OCI-LY7 (cell line): ENCODE data around the gene SPON1. TPM values are rescaled to one million over a fixed set of nuclear protein-coding genes. Genes with fewer than 3 reads are reported as not detected.

Experiments
- BruUV-seq: library from RNA; stranded (reverse); fragments of 400-500 nt; replicated peaks from 2 replicates; lab custom pipeline; 2021; lab: Mats Ljungman, UMichigan
- CTCF ChIA-PET: fragments of 300-600 bp; sonication (Branson Sonifier 250); formaldehyde crosslinking; loops from one replicate; lab custom pipeline; 2022; ENCODE audit warnings: antibody characterized with exemption; ENCODE audit not compliant: unreplicated experiment; lab: Charles Lee
- POLR2A ChIA-PET: fragments of 300-600 bp; sonication (Branson Sonifier 250); formaldehyde crosslinking; loops from one replicate; lab custom pipeline; 2022; ENCODE audit warnings: antibody characterized with exemption; lab: Charles Lee
- DNase-seq: peaks from one replicate; pipeline ENCODE4 v3.0.0-alpha.2; 2015; ENCODE audit warnings: low spot score
- H2AFZ ChIP-seq: fragments of 200-600 bp; sonication (generic), shearing (Covaris generic); 2 replicates; pipeline ENCODE4 v1.6.1; 2014; ENCODE audit warnings: mild to moderate bottlenecking, antibody characterized with exemption, low read length, moderate library complexity
- H3K27ac ChIP-seq: fragments of 200-600 bp; sonication (generic); 2 replicates; pipeline ENCODE4 v1.5.1; 2014; ENCODE audit warnings: mixed run types, low read depth, mild to moderate bottlenecking, moderate library complexity, low read length, inconsistent platforms; ENCODE audit not compliant: poor library complexity, severe bottlenecking
- H3K36me3 ChIP-seq: fragments of 200-600 bp; sonication (generic); 2 replicates; pipeline ENCODE4 v1.6.1; 2014; ENCODE audit warnings: mild to moderate bottlenecking, antibody characterized with exemption, low read length, moderate library complexity, mixed read lengths; ENCODE audit not compliant: insufficient read depth
- H3K4me1 ChIP-seq: fragments of 200-600 bp; sonication (generic); 2 replicates; pipeline ENCODE4 v1.5.1; 2014; ENCODE audit warnings: mild to moderate bottlenecking, low read length; ENCODE audit not compliant: insufficient read depth, poor library complexity, severe bottlenecking
- H3K4me2 ChIP-seq: fragments of 200-600 bp; sonication (generic); 2 replicates; pipeline ENCODE4 v1.6.1; 2014; ENCODE audit warnings: mild to moderate bottlenecking, low read length
- H3K4me3 ChIP-seq: fragments of 200-600 bp; sonication (generic); 2 replicates; pipeline ENCODE4 v1.5.1; 2014; ENCODE audit warnings: mild to moderate bottlenecking, low read depth, low read length; ENCODE audit not compliant: poor library complexity, severe bottlenecking
- H3K79me2 ChIP-seq: fragments of 200-600 bp; sonication (generic); 2 replicates; pipeline ENCODE4 v1.6.1; 2016; ENCODE audit warnings: low read depth, mild to moderate bottlenecking, low read length, moderate library complexity, mixed read lengths; ENCODE audit not compliant: insufficient read depth
- H3K9me2 ChIP-seq: fragments of 200-600 bp; sonication (generic); 2 replicates; pipeline ENCODE4 v1.6.1; 2016; ENCODE audit warnings: mild to moderate bottlenecking, low read length, mixed read lengths; ENCODE audit not compliant: insufficient read depth
- H3K9me3 ChIP-seq: fragments of 200-600 bp; sonication (generic); 2 replicates; pipeline ENCODE4 v1.6.1; 2014; ENCODE audit warnings: mild to moderate bottlenecking, mixed run types, low read length, mixed read lengths
- H4K20me1 ChIP-seq: fragments of 200-600 bp; sonication (generic); 2 replicates; pipeline ENCODE4 v1.6.1; 2014; ENCODE audit warnings: mild to moderate bottlenecking, antibody characterized with exemption, low read length, moderate library complexity, mixed read lengths; ENCODE audit not compliant: insufficient read depth
- EZH2phosphoT487 ChIP-seq: fragments of 200-600 bp; sonication (generic); IDR thresholded peaks from 2 replicates; pipeline ENCODE4 v1.6.1; 2018; ENCODE audit warnings: low read depth, borderline replicate concordance, mild to moderate bottlenecking, mixed run types, antibody characterized with exemption, low read length, moderate library complexity, mixed read lengths
- intact Hi-C: fragments of 100-400 bp; cut with micrococcal nuclease; formaldehyde crosslinking; loops from one replicate; pipeline ENCODE4 v1.10.0; 2022; ENCODE audit not compliant: unreplicated experiment
- total RNA-seq, 2 experiments: library from RNA; depleted of rRNA in 1 of 2; stranded (reverse); fragments of >200 nt in 1 of 2; shearing (Covaris generic) in 1 of 2; gene quantifications; 2 replicates each; pipeline ENCODE4 v1.2.3, GENCODE V29; 2014 to 2022
- TF ChIP-seq, protein P1 (sequence below): fragments of 200-600 bp; sonication (generic); conservative IDR thresholded peaks from 2 replicates; pipeline ENCODE4 v1.5.1; 2014; ENCODE audit warnings: mild to moderate bottlenecking, antibody characterized with exemption, low read length, moderate library complexity, mixed read lengths

The SPON1 gene
- total RNA-seq, 2 experiments from 2014 or later, result 0.38 TPM; not detected in 1

DNA sequence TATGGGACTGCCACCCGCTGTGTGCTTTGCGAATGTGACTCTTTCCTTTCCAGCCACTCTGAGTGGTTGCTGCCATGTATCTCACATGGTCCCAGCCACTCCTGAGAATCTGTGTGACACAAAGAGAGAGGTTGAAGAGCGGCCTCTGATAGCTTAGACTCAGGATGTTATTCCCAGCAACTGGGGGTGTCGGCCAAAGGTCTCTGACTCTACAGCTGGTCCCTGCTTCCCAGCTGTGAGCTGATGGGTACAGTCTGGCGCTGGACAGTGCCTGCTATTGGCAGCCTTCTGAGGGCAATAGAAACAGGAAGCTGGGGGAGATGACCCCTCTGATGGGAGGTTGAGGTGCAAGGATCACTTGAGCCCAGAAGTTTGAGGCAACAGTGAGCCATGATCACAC, 291.3 kb downstream of the SPON1 start:
- H3K79me2 ChIP-seq, result no peaks in the 10 kb centered on the region
- TF ChIP-seq, protein P1, sequence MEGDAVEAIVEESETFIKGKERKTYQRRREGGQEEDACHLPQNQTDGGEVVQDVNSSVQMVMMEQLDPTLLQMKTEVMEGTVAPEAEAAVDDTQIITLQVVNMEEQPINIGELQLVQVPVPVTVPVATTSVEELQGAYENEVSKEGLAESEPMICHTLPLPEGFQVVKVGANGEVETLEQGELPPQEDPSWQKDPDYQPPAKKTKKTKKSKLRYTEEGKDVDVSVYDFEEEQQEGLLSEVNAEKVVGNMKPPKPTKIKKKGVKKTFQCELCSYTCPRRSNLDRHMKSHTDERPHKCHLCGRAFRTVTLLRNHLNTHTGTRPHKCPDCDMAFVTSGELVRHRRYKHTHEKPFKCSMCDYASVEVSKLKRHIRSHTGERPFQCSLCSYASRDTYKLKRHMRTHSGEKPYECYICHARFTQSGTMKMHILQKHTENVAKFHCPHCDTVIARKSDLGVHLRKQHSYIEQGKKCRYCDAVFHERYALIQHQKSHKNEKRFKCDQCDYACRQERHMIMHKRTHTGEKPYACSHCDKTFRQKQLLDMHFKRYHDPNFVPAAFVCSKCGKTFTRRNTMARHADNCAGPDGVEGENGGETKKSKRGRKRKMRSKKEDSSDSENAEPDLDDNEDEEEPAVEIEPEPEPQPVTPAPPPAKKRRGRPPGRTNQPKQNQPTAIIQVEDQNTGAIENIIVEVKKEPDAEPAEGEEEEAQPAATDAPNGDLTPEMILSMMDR, result no peak
- no peak for TF ChIP-seq EZH2phosphoT487
- no peaks in the 10 kb centered on the region for H3K9me2 ChIP-seq
- POLR2A ChIA-PET, result no interaction called here
- H4K20me1 ChIP-seq, result no peaks in the 10 kb centered on the region
- no peak for DNase-seq
- no peaks in the 10 kb centered on the region for H3K9me3 ChIP-seq
- BruUV-seq, result no TSS peak
- H3K4me3 ChIP-seq, result no peak overlapping the region
- H2AFZ ChIP-seq, result no peak overlapping the region
- H3K4me1 ChIP-seq, result peaks cover 4% of the 10 kb centered on the region
- no peaks in the 10 kb centered on the region for H3K36me3 ChIP-seq
- no peak overlapping the region for H3K4me2 ChIP-seq
- CTCF ChIA-PET, result no interaction called here
- H3K27ac ChIP-seq, result no peak overlapping the region
- intact Hi-C loops, result no loop called here

DNA sequence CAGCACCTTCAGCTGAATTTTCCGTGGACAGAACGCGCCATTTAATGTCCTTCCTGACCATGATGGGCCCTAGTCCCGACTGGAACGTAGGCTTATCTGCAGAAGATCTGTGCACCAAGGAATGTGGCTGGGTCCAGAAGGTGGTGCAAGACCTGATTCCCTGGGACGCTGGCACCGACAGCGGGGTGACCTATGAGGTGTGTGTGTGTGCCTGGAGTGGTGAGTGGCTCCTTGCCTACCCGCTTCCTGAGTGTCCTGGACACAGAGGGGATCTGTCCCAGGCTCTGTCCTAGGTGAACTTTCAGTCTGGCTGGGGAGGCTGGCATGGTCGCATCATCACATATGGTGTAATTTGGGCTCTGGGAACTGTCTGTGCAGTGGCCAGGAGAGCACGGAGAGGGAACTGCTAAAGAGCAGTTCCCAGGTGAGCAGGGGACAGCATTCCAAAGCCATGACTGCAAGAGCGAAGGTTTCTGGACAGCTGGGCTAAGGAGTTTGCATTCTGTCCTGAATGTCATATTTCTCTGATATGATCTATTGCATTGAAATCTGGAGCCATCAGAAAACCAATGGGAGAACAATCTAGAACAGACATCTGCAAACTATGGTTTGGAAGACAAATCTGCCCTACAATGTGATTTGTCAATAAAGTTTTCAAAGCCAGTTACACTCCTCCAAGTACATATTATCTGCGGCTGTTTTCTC, 292.2 kb downstream of the SPON1 start:
- no TSS peak for BruUV-seq
- Histone ChIP-seq H3K79me2 (no peaks in the 10 kb centered on the region), H3K9me3 (no peaks in the 10 kb centered on the region), H2AFZ (no peak overlapping the region), H3K36me3 (no peaks in the 10 kb centered on the region), H4K20me1 (no peaks in the 10 kb centered on the region), H3K27ac (no peak overlapping the region), H3K4me1 (no peaks in the 10 kb centered on the region), H3K4me3 (no peak overlapping the region), H3K4me2 (no peak overlapping the region), H3K9me2 (no peaks in the 10 kb centered on the region)
- ChIA-PET CTCF (no interaction called here), POLR2A (no interaction called here)
- DNase-seq, result no peak
- TF ChIP-seq EZH2phosphoT487, result no peak
- TF ChIP-seq, protein P1, result no peak
- intact Hi-C loops, result no loop called here

- Histone ChIP-seq H3K36me3 (no peaks in the 10 kb centered on the region), H3K79me2 (no peaks in the 10 kb centered on the region), H4K20me1 (no peaks in the 10 kb centered on the region), H2AFZ (no peak overlapping the region), H3K4me1 (no peaks in the 10 kb centered on the region), H3K9me2 (no peaks in the 10 kb centered on the region), H3K4me3 (no peak overlapping the region), H3K27ac (no peak overlapping the region), H3K4me2 (no peak overlapping the region), H3K9me3 (no peaks in the 10 kb centered on the region)
- intact Hi-C loops, result no loop called here
- CTCF ChIA-PET, result no interaction called here
- DNase-seq, result no peak
- POLR2A ChIA-PET, result no interaction called here
- no TSS peak for BruUV-seq
- no peak for TF ChIP-seq EZH2phosphoT487
- TF ChIP-seq, protein P1, result no peak
Observed at GRCh38 chr11:14255238-14255534, 292.7 kb downstream of the SPON1 start.
